GM18499 (cell line): ENCODE results near the gene ZNF416.
A peak's percentile ranks its signal among the peaks of the same experiment; 100 is the strongest.

ENCODE experiments used
- ATAC-seq: cut with Tn5 transposase; IDR thresholded peaks from one replicate; pipeline ENCODE4 v1.9.1; 2021; ENCODE audit warnings: moderate number of reproducible peaks; ENCODE audit not compliant: insufficient read depth, unreplicated experiment

Gene ZNF416

DNA sequence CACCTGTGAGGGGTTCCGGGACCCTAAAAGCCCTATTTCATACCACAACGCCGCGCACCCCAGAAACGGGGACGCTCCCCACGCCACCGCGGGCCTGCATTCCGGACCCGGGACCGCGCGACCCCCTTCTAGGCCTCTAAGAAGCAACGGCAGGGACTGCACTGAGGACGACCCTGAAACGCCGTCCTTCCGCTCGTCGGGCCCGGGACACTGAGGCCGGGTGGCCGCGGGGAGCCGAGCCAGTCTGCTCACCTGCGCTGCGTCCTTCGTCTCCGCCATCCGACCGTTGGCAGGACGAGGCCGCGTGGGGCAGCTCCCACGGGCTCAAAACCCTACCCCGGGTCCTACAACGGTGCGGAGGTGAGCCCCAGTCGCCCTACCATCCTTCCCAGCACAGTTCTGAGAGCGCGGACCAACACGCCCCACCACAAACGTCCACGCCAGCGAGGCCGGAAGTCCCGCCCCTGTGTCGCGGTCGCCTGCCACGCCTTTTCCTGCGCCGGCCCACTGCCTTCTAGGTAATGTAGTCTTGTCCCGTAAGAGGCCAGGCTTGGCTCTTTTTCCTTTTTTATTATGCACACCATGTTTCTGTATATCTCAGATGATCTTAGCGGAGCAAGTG lies 19.2 kb downstream of the ZNF416 start, which contains the start of gene ZNF550:
ZNF550 (minus strand) TSS at position 460 of the 622 bp plus-strand sequence; CDS start at position 279, 181 bp downstream.
- ATAC-seq: peak; percentile 87

DNA sequence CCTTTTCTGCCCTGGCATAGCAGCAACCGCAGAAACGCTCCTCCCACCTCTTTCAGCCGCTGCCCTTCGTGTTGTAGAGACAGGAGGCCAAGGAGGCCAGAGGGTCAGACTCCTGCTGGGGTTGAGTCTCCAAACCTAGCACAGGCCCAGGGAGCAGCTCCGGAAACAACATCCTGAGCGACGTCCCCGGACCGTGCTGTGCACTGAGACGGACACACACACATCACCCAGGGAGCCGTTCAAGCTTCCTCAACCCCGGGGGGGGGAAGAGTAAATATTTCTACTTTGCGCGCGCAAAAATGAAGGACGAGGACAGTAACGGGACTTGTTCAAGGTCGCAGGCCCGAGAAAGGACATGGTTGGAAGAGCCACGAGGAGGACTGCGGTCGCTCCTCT lies 19.7 kb downstream of the ZNF416 start:
- ATAC-seq: no peak

DNA sequence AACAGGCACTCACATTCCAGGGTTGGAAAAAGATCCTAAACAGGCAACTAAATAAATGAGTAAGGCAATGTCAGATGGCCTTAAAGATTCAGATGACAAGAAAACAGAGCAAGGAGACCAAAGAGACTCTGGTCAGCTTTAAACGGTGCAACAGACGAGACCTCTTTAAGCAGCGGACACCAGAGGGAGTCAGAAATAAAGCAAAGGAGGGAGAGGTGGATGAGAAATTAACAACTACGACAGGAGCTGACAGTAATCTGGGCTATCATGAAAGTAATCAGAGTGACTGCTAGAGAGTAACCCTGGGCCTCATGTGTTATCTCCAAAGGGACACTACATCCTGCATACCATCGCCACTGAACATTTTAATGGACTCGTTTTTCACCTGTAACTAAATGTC lies 20.2 kb downstream of the ZNF416 start:
- ATAC-seq: no peak

GRCh38 chr19:57557659-57558058 lies 21.1 kb downstream of the ZNF416 start:
- no peak for ATAC-seq

DNA sequence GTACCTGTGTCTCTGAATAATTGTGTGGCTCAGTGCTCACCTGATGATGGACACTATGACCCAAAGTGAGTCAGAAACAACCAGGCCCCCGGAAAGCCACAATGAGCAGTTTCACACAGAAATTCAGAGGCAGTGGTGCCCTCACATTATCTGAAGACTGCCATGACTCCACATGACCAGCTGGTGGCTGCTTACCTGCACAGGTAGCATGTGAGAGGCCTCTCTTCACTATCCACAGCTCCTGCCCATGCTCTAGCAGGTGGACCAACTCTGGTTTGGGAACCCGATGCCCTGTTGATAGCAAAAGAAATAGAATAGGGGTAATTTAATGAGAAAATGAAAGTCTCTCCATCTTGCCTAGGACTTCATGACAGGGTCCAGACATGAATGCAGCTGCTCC lies 26.3 kb downstream of the ZNF416 start:
- ATAC-seq: no peak

DNA sequence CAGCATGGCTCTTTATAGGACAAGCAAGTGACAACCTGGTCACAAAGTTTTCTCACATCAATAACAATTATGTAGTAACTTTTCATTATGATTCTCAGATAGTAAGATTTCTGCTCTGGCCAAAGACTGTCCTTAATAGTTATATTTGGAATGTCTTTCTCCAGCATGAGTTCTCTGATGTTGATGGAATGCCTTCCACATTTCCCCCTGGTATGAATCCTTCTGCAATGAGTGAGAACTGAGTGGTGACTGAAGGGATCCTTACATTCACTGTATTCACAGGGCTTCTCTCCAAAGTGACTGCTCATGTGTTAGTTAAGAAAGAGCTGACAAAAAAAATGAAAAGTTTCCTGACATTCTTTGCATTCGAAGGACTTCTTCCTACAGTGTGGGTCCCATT lies 32.2 kb downstream of the ZNF416 start:
- ATAC-seq: no peak

- no peak for ATAC-seq
Measured at GRCh38 chr19:57537953-57538547, 40.7 kb downstream of the ZNF416 start.

DNA sequence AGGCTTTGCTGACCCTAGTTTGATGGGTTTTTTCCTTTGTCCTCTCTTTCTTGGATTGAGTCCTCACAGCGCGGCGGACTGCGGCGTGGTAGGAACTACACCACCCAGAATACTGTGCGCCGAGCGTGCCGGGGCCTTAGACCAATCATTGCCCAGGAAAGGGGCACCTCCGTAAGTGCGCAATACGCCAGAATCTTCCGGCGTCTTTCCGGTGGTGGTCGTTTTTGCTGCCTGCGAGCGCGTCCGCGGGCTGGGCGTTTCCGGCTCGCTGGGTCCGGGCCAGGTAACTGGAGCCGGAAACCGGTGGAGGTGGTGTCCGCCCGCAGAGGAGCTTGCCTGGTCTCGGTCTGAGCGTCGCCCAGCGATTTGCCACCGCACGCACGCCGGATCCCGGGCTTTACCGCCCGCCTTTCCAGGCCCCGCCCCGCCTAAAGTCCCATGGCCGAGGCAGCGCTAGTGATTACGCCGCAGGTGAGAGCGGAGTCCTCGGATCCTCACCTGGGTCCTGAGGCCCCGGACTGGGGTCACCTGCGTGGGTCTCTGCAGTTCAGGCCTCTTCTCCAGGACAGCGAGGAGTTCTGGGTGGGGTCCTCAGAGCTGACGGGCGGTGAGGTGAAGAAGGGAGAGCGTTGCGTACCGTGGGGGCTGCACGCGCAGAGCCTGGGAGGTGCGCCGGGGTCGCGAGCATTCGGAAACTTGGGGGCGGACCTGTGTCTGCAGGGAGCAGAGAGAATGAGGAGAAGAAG lies 51.4 kb downstream of the ZNF416 start, which contains the start of gene ZNF549:
ZNF549 (plus strand) TSS at position 221 of the 746 bp plus-strand sequence; CDS start at position 439, 218 bp downstream.
- peak; percentile 88 for ATAC-seq
